CD4-positive, CD25-positive, alpha-beta regulatory T cell (primary cell): ENCODE results near the gene VSIG1. TPM values are rescaled to one million over a fixed set of nuclear protein-coding genes. Genes with fewer than 3 reads are reported as not detected.
A peak's percentile ranks its signal among the peaks of the same experiment; 100 is the strongest.

Experiments
- ATAC-seq, 2 donors: fragments of 150-1000 bp; cut with Tn5 transposase; one replicate each; pipeline ENCODE4 v1.10.0; 2021; ENCODE audit warnings: low read depth in 2 of 2, moderate number of reproducible peaks in 2 of 2, moderate library complexity in 1 of 2
- DNase-seq, 3 donors: peaks; one replicate each; pipeline versions ENCODE4 v3.0.0 to v3.0.0-alpha.2; 2012 to 2022; ENCODE audit warnings: mixed read lengths in 1 of 3
- H3K27ac ChIP-seq: one replicate; pipeline ENCODE4 v1.7.0; 2013; ENCODE audit warnings: mild to moderate bottlenecking, low read length; ENCODE audit not compliant: insufficient read depth, poor library complexity, severe bottlenecking
- H3K27me3 ChIP-seq: one replicate; pipeline ENCODE4 v1.7.0; 2013; ENCODE audit warnings: low read length; ENCODE audit not compliant: control insufficient read depth, insufficient read depth
- H3K36me3 ChIP-seq: one replicate; pipeline ENCODE4 v1.7.0; 2013; ENCODE audit warnings: mild to moderate bottlenecking, low read length, moderate library complexity; ENCODE audit not compliant: control insufficient read depth, insufficient read depth
- H3K4me1 ChIP-seq: 2 replicates; pipeline ENCODE4 v1.7.0; 2013; ENCODE audit warnings: mild to moderate bottlenecking, low read length; ENCODE audit not compliant: insufficient read depth, control insufficient read depth, poor library complexity, severe bottlenecking
- H3K4me3 ChIP-seq: one replicate; pipeline ENCODE4 v1.7.0; 2013; ENCODE audit warnings: low read depth, mild to moderate bottlenecking, low read length, moderate library complexity
- H3K9me3 ChIP-seq, 2 experiments: 1 replicate in 1 of 2; 2 replicates in 1 of 2; pipeline ENCODE4 v1.7.0; 2013; ENCODE audit warnings: low read length in 2 of 2, mild to moderate bottlenecking in 1 of 2, moderate library complexity in 1 of 2; ENCODE audit not compliant: control insufficient read depth in 2 of 2
- H3K27ac Mint-ChIP-seq, 3 donors: one replicate each; pipeline ENCODE4 v1.8.0; 2020 to 2022; ENCODE audit warnings: mild to moderate bottlenecking in 3 of 3, mixed read lengths in 3 of 3, moderate library complexity in 2 of 3
- H3K27me3 Mint-ChIP-seq: one replicate; pipeline ENCODE4 v1.8.0; 2022; ENCODE audit warnings: mild to moderate bottlenecking, mixed read lengths
- H3K36me3 Mint-ChIP-seq: one replicate; pipeline ENCODE4 v1.8.0; 2020; ENCODE audit warnings: mixed read lengths
- H3K4me1 Mint-ChIP-seq, 4 donors: one replicate each; pipeline ENCODE4 v1.8.0; 2020 to 2022; ENCODE audit warnings: mixed read lengths in 4 of 4, mild to moderate bottlenecking in 1 of 4
- H3K4me3 Mint-ChIP-seq, 4 donors: one replicate each; pipeline ENCODE4 v1.8.0; 2020 to 2022; ENCODE audit warnings: mild to moderate bottlenecking in 4 of 4, mixed read lengths in 4 of 4, moderate library complexity in 3 of 4
- H3K9me3 Mint-ChIP-seq, 7 donors: one replicate each; pipeline ENCODE4 v1.8.0; 2020 to 2022; ENCODE audit warnings: mixed read lengths in 7 of 7, mild to moderate bottlenecking in 3 of 7, moderate library complexity in 2 of 7
- polyA plus RNA-seq, 4 donors: library from polyadenylated mRNA; unstranded; fragments of 300-500 nt; fragmentation: Illumina TruSeq; gene quantifications; one replicate each; pipeline ENCODE4 v1.2.3, GENCODE V29; 2021
- total RNA-seq: library from RNA; stranded (reverse); gene quantifications from one replicate; pipeline ENCODE4 v1.2.3, GENCODE V29; 2022

Gene VSIG1
- total RNA-seq: 31.8 TPM
- 10 to 100 TPM; 14.5 to 17.7 (median 17.0) TPM for polyA plus RNA-seq

GRCh38 chrX:108044554-108045256, at the start of gene VSIG1:
TSS of gene VSIG1 (plus strand) at chrX:108045065. CDS start at chrX:108045131, 66 bp downstream.
- Mint-ChIP-seq H3K9me3 (no peaks in the 10 kb centered on the region), H3K4me3 (no peak within 1 kb of the TSS), H3K4me1 (peaks cover 0 to 15% (median 14%) of the 10 kb centered on the region in 4 donors), H3K27ac (peak within 1 kb of the TSS in 1 of 3 donors; percentile 91), H3K27me3 (no peaks in the 10 kb centered on the region), H3K36me3 (peaks cover 7% of the 10 kb centered on the region)
- Histone ChIP-seq H3K4me1 (no peaks in the 10 kb centered on the region), H3K9me3 (no peaks in the 10 kb centered on the region), H3K36me3 (peaks cover 6% of the 10 kb centered on the region), H3K4me3 (no peak within 1 kb of the TSS), H3K27me3 (no peaks in the 10 kb centered on the region), H3K27ac (no peak within 1 kb of the TSS)
- DNase-seq (no peak), ATAC-seq (no peak)

GRCh38 chrX:107996124-107996523, 48.7 kb upstream of the VSIG1 start:
- Mint-ChIP-seq H3K36me3 (no peaks in the 10 kb centered on the region), H3K4me1 (peaks cover 0 to 2% (median 0%) of the 10 kb centered on the region in 4 donors), H3K27me3 (no peaks in the 10 kb centered on the region), H3K9me3 (peaks cover 0 to 7% (median 1%) of the 10 kb centered on the region in 7 donors), H3K4me3 (no peak overlapping the region), H3K27ac (no peak overlapping the region)
- Histone ChIP-seq H3K36me3 (no peaks in the 10 kb centered on the region), H3K4me3 (no peak overlapping the region), H3K27me3 (no peaks in the 10 kb centered on the region), H3K9me3 (no peaks in the 10 kb centered on the region), H3K4me1 (no peaks in the 10 kb centered on the region), H3K27ac (no peak overlapping the region)
- DNase-seq (no peak), ATAC-seq (no peak)

- Mint-ChIP-seq H3K36me3 (no peaks in the 10 kb centered on the region), H3K27ac (no peak overlapping the region), H3K4me1 (peaks cover 0 to 10% (median 3%) of the 10 kb centered on the region in 4 donors), H3K9me3 (peaks cover 0 to 5% (median 0%) of the 10 kb centered on the region in 7 donors), H3K27me3 (peaks cover 11% of the 10 kb centered on the region), H3K4me3 (no peak overlapping the region)
- H3K27me3 ChIP-seq: peaks cover 3% of the 10 kb centered on the region
- H3K4me1 ChIP-seq: peaks cover 4% of the 10 kb centered on the region
- no peak for ATAC-seq
- no peak for DNase-seq
- no peak overlapping the region for H3K4me3 ChIP-seq
- H3K9me3 ChIP-seq: no peaks in the 10 kb centered on the region
- H3K27ac ChIP-seq: no peak overlapping the region
- H3K36me3 ChIP-seq: no peaks in the 10 kb centered on the region
Observed at GRCh38 chrX:108000751-108001150, 44.1 kb upstream of the VSIG1 start.

GRCh38 chrX:108001218-108001814, 43.5 kb upstream of the VSIG1 start:
- Histone ChIP-seq H3K4me1 (peaks cover 4% of the 10 kb centered on the region), H3K27ac (no peak overlapping the region), H3K4me3 (no peak overlapping the region), H3K36me3 (no peaks in the 10 kb centered on the region), H3K27me3 (peaks cover 3% of the 10 kb centered on the region), H3K9me3 (no peaks in the 10 kb centered on the region)
- peak in 2 of 3 donors; percentile 58 to 63 for DNase-seq
- Mint-ChIP-seq H3K4me3 (peak overlapping the region in 1 of 4 donors; percentile 6), H3K27me3 (peaks cover 11% of the 10 kb centered on the region), H3K36me3 (no peaks in the 10 kb centered on the region), H3K4me1 (peaks cover 0 to 10% (median 3%) of the 10 kb centered on the region in 4 donors), H3K27ac (no peak overlapping the region), H3K9me3 (peaks cover 0 to 5% (median 0%) of the 10 kb centered on the region in 7 donors)
- ATAC-seq: peak; percentile 77 to 81

GRCh38 chrX:108018656-108019381, 26.0 kb upstream of the VSIG1 start:
- peak overlapping the region; percentile 94 to 100 (median 95) for H3K27ac Mint-ChIP-seq
- peak overlapping the region; percentile 81 to 98 (median 93) for H3K4me3 Mint-ChIP-seq
- no peaks in the 10 kb centered on the region for H3K9me3 ChIP-seq
- H3K36me3 Mint-ChIP-seq: peaks cover 12% of the 10 kb centered on the region
- H3K27ac ChIP-seq: peak overlapping the region; percentile 82
- ATAC-seq (peak; percentile 90 to 95), DNase-seq (peak; percentile 32 to 88 (median 81))
- peak overlapping the region; percentile 81 for H3K4me3 ChIP-seq
- no peaks in the 10 kb centered on the region for H3K27me3 Mint-ChIP-seq
- peaks cover 0 to 8% (median 0%) of the 10 kb centered on the region in 7 donors for H3K9me3 Mint-ChIP-seq
- peaks cover 61% of the 10 kb centered on the region for H3K4me1 ChIP-seq
- H3K27me3 ChIP-seq: no peaks in the 10 kb centered on the region
- no peaks in the 10 kb centered on the region for H3K36me3 ChIP-seq
- peaks cover 11 to 77% (median 31%) of the 10 kb centered on the region in 4 donors for H3K4me1 Mint-ChIP-seq

- Histone ChIP-seq H3K36me3 (no peaks in the 10 kb centered on the region), H3K27ac (peak overlapping the region; percentile 82), H3K9me3 (no peaks in the 10 kb centered on the region), H3K27me3 (no peaks in the 10 kb centered on the region), H3K4me3 (peak overlapping the region; percentile 81), H3K4me1 (peaks cover 61% of the 10 kb centered on the region)
- ATAC-seq (peak; percentile 17 to 24), DNase-seq (peak in 2 of 3 donors; percentile 28 to 30)
- H3K27me3 Mint-ChIP-seq: no peaks in the 10 kb centered on the region
- peaks cover 14 to 80% (median 35%) of the 10 kb centered on the region in 4 donors for H3K4me1 Mint-ChIP-seq
- H3K36me3 Mint-ChIP-seq: peaks cover 9% of the 10 kb centered on the region
- H3K4me3 Mint-ChIP-seq: peak overlapping the region; percentile 81 to 98 (median 93)
- peaks cover 0 to 3% (median 0%) of the 10 kb centered on the region in 7 donors for H3K9me3 Mint-ChIP-seq
- H3K27ac Mint-ChIP-seq: peak overlapping the region; percentile 94 to 100 (median 95)
Observed at GRCh38 chrX:108019382-108019875, 25.4 kb upstream of the VSIG1 start.

GRCh38 chrX:108020631-108021030, 24.2 kb upstream of the VSIG1 start:
- Mint-ChIP-seq H3K27ac (peak overlapping the region; percentile 94 to 100 (median 95)), H3K9me3 (peaks cover 0 to 1% (median 0%) of the 10 kb centered on the region in 7 donors), H3K4me3 (peak overlapping the region; percentile 81 to 98 (median 93)), H3K27me3 (no peaks in the 10 kb centered on the region), H3K36me3 (peaks cover 9% of the 10 kb centered on the region), H3K4me1 (peaks cover 19 to 87% (median 38%) of the 10 kb centered on the region in 4 donors)
- peak overlapping the region; percentile 81 for H3K4me3 ChIP-seq
- H3K27ac ChIP-seq: peak overlapping the region; percentile 58
- peaks cover 61% of the 10 kb centered on the region for H3K4me1 ChIP-seq
- DNase-seq (peak in 2 of 3 donors; percentile 42 to 54), ATAC-seq (no peak)
- H3K27me3 ChIP-seq: no peaks in the 10 kb centered on the region
- no peaks in the 10 kb centered on the region for H3K9me3 ChIP-seq
- no peaks in the 10 kb centered on the region for H3K36me3 ChIP-seq
